Fibroblast of the aortic adventitia (primary cell): Measurements from ENCODE around the gene DRC1. TPM values are rescaled to one million over a fixed set of nuclear protein-coding genes. Genes with fewer than 3 reads are reported as not detected.
"Not testable (repeated sequence)": the region's sequence is repeated elsewhere in the genome, so short reads cannot be mapped to it uniquely, and the experiment has no call there.

Experiments
- DNase-seq: peaks from one replicate; pipeline ENCODE4 v3.0.0-alpha.2; 2010; ENCODE audit warnings: low read depth
- H3K4me3 ChIP-seq: 2 replicates; pipeline ENCODE4 v1.5.1; 2011; ENCODE audit warnings: low read depth, mild to moderate bottlenecking, control low read depth, low read length, moderate library complexity
- CTCF ChIP-seq: IDR thresholded peaks from 2 replicates; pipeline ENCODE4 v1.5.1; 2011; ENCODE audit warnings: mild to moderate bottlenecking, low read length, control low read depth, inconsistent platforms; ENCODE audit not compliant: insufficient read depth
- total RNA-seq: library from RNA; depleted of rRNA; stranded (reverse); fragments of >200 nt; gene quantifications from 2 replicates; pipeline ENCODE4 v1.2.3, GENCODE V29; 2012; ENCODE audit warnings: low replicate concordance

The DRC1 gene
- total RNA-seq, 1 donor = not detected

- no peak for TF ChIP-seq CTCF
- no peak overlapping the region for H3K4me3 ChIP-seq
- no peak for DNase-seq
These were observed 65.1 kb downstream of the DRC1 start for GRCh38 chr2:26466662-26467310.

DNA sequence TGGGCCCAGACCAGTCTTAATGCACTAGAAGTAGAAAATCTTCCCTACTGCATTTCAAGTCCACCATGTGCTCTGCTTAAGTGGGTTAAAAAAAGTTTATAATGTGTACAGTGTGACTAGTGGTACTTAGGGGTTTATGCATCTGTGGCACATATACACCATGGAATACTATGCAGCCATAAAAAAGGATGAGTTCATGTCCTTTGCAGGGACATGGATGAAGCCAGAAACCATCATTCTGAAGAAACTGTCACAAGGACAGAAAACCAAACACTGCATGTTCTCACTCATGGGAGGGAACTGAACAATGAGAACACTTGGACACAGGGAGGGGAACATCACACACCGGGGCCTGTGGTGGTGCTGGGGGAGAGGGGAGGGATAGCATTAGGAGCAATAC lies 66.8 kb downstream of the DRC1 start:
- H3K4me3 ChIP-seq = not testable (repeated sequence)

DNA sequence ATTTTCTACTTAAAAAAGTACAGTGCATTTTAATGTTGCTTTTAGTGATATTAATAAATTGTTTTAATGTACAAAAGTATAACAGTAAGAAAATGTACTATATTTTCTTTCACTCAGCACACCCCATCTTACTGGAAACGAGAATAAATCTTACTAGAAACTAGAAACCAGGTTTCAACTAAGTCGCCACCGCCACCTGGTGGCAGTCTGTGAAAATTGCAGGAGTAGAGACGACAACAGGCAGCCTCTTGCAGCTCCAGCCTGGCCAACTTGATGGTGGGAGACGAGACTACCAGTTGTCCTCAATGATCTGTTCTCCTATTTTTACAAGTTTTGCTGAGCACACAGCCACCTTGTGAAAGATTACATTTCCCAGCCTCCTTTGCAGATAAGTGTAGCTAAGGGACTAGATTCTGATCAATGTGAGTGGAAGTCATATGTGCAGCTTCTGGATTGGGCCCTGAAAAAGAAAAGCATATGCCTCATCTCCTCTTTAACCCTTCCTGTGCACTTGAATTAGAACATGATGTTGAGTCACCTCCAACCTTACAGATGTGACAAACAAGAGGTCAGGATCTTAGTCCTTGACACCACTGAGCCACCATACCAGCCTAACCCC lies 67.5 kb downstream of the DRC1 start:
- peak; percentile 53 for DNase-seq
- TF ChIP-seq CTCF = peak; percentile 66
- H3K4me3 ChIP-seq = no peak overlapping the region

More for the DNA sequence above, 66.8 kb downstream of the DRC1 start:
- not testable (repeated sequence) for DNase-seq

GRCh38 chr2:26469955-26470354 lies 68.2 kb downstream of the DRC1 start:
- no peak overlapping the region for H3K4me3 ChIP-seq
- no peak for DNase-seq
- TF ChIP-seq CTCF = no peak

DNA sequence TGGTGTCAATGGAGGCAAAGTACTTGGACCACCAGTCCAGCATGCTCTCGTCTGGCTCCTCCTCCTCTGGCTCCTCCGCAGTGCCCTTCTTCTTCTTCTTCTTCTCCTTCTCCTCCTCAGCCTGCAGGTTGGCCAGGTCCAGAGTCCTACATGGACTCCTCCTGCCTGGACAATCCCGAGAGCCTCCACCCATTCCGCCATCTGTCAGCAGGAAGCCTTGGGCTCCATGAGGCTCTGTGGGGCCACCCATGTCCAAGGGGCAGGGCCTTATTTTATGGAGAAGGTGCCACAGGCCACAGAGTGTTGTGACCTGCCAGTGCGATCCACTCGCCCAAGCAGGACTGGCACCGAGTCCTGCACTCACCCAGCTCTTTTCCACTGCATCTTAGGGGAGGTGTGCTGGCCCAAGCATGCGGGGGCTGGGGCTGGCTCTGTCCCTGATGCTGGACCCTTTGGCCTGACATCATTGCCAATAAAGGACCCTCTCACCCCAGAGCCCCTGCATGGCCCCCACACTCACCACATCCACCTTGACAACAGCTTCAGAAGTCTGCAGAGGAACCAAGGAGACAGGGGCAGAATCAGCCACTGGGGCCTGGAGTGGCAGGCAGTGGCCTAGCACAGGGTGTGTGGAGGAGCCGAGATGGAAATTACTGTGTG lies 69.0 kb downstream of the DRC1 start:
- DNase-seq = no peak
- TF ChIP-seq CTCF = no peak

DNA sequence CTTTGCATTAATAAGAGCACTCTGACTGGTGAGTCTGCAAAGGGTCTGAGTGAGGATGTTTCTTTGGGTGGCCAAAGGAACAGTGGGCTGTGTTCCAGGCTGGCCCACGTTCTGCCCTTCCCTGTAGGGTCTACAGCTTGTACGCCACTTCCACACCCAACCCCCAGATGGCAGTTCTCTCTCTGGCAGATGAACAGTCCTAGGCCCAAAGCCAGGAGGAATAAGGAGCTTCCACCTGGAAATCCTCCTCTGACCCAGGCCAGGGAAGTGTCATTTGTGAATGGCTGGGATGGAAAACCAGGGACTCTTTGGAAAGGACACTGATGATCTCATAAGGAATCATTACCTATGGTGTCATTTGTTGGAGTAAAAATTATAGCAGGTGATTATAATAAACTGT lies 69.6 kb downstream of the DRC1 start:
- no peak for TF ChIP-seq CTCF
- DNase-seq = no peak
- H3K4me3 ChIP-seq = no peak overlapping the region

More for the DNA sequence above, 69.0 kb downstream of the DRC1 start:
- no peak overlapping the region for H3K4me3 ChIP-seq
